Stomach (tissue), 9 donors: ENCODE measurements around the gene LAGE3. TPM values are rescaled to one million over a fixed set of nuclear protein-coding genes. Genes with fewer than 3 reads are reported as not detected.

Experiments used
- DNase-seq, 2 donors: peaks; one replicate each; pipeline versions ENCODE4 v3.0.0 to v3.0.0-alpha.2; 2013 to 2019
- H3K27ac ChIP-seq, 5 donors: fragments of 200-600 bp in 4 of 5; sonication (generic) in 4 of 5; one replicate each; pipeline ENCODE4 v1.5.1; 2013 to 2019; ENCODE audit warnings: mild to moderate bottlenecking in 1 of 5, moderate library complexity in 1 of 5
- H3K27me3 ChIP-seq, 3 donors: fragments of 200-600 bp; sonication (generic); one replicate each; pipeline ENCODE4 v1.5.1; 2017 to 2019; ENCODE audit warnings: mixed run types in 1 of 3
- H3K36me3 ChIP-seq, 4 donors: fragments of 200-600 bp; sonication (generic); 1 replicate in 3 of 4; 2 replicates in 1 of 4; pipeline ENCODE4 v1.5.1; 2016 to 2019
- H3K4me1 ChIP-seq, 4 donors: fragments of 200-600 bp; sonication (generic); one replicate each; pipeline ENCODE4 v1.5.1; 2016 to 2019
- H3K4me3 ChIP-seq, 4 donors: fragments of 200-600 bp; sonication (generic) in 3 of 4; one replicate each; pipeline ENCODE4 v1.5.1; 2016 to 2019; ENCODE audit warnings: mild to moderate bottlenecking in 1 of 4
- H3K9me3 ChIP-seq, 4 donors: fragments of 200-600 bp; sonication (generic); one replicate each; pipeline ENCODE4 v1.5.1; 2016 to 2019
- EP300 ChIP-seq: sonication (generic); formaldehyde crosslinking; IDR thresholded peaks from one replicate; pipeline ENCODE4 v1.6.1; 2017; ENCODE audit warnings: antibody characterized with exemption
- POLR2A ChIP-seq, 4 donors: fragments of 450-650 bp; IDR thresholded peaks; one replicate each; pipeline ENCODE4 v1.6.1; 2016; ENCODE audit warnings: antibody characterized with exemption in 4 of 4, control low read depth in 2 of 4, mild to moderate bottlenecking in 1 of 4, moderate library complexity in 1 of 4
- POLR2AphosphoS5 ChIP-seq, 3 donors: sonication (generic); formaldehyde crosslinking; IDR thresholded peaks; one replicate each; pipeline ENCODE4 v1.6.1; 2016; ENCODE audit warnings: antibody characterized with exemption in 3 of 3
- WGBS, 5 donors: extraction: QIAGEN DNeasy Blood & Tissue Kit in 3 of 5; methylation state at CpG; one replicate each; pipeline versions ENCODE4 v1.1.5 to v1.1.7; 2013 to 2018; 5-methylcytosine and 5-hydroxymethylcytosine counted together
- intact Hi-C: fragments of 100-400 bp; cut with DNase I; formaldehyde crosslinking; loops from one replicate; pipeline ENCODE4 v1.15.1; 2023; ENCODE audit warnings: low total_unique reads
- polyA plus RNA-seq, 3 donors: library from polyadenylated mRNA; stranded (reverse); fragments of 200-250 nt; gene quantifications; one replicate each; pipeline ENCODE4 v1.2.3, GENCODE V29; 2013
- total RNA-seq, 5 donors: library from RNA; depleted of rRNA; stranded (reverse); fragments of >200 nt; gene quantifications; one replicate each; pipeline versions ENCODE4 v1.1.0 to v1.2.3, GENCODE V29; 2014 to 2016
- TF ChIP-seq, protein P1 (sequence below), 7 experiments: fragments of 450-650 bp in 4 of 7; fragments of 200-600 bp in 3 of 7; sonication (generic) in 3 of 7; IDR thresholded peaks; one replicate each; pipeline ENCODE4 v1.5.1; 2016 to 2019; ENCODE audit warnings: antibody characterized with exemption in 7 of 7, control low read depth in 2 of 7, mild to moderate bottlenecking in 1 of 7
- donor health status: healthy with polysubstance abuse.
- donor health status: Bipolar disorder and iron deficiency.
- donor health status: healthy.

The LAGE3 gene
- total and polyA plus RNA-seq, 8 donors = 2.7 to 29.0 (median 8.4) TPM; not detected in 1

- 83 to 97% (median 85%) methylated on average over 5 to 24 of the region's 24 CpGs for WGBS, 5 donors
- no peak overlapping the region for H3K4me3 ChIP-seq
- H3K36me3 ChIP-seq = peaks cover 0 to 65% (median 55%) of the 10 kb centered on the region in 4 donors
- peaks cover 0 to 15% (median 5%) of the 10 kb centered on the region in 4 donors for H3K9me3 ChIP-seq
- no peaks in the 10 kb centered on the region for H3K27me3 ChIP-seq
- no peaks in the 10 kb centered on the region for H3K4me1 ChIP-seq
- no peak overlapping the region for H3K27ac ChIP-seq
- no peak for DNase-seq
- intact Hi-C loops = no loop called here
- no peak for TF ChIP-seq POLR2A (IDR thresholded peaks at IDR 0.05)
- no peak for TF ChIP-seq POLR2AphosphoS5 (IDR thresholded peaks at IDR 0.05)
- TF ChIP-seq EP300 = no peak
- TF ChIP-seq, protein P1, sequence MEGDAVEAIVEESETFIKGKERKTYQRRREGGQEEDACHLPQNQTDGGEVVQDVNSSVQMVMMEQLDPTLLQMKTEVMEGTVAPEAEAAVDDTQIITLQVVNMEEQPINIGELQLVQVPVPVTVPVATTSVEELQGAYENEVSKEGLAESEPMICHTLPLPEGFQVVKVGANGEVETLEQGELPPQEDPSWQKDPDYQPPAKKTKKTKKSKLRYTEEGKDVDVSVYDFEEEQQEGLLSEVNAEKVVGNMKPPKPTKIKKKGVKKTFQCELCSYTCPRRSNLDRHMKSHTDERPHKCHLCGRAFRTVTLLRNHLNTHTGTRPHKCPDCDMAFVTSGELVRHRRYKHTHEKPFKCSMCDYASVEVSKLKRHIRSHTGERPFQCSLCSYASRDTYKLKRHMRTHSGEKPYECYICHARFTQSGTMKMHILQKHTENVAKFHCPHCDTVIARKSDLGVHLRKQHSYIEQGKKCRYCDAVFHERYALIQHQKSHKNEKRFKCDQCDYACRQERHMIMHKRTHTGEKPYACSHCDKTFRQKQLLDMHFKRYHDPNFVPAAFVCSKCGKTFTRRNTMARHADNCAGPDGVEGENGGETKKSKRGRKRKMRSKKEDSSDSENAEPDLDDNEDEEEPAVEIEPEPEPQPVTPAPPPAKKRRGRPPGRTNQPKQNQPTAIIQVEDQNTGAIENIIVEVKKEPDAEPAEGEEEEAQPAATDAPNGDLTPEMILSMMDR (IDR thresholded peaks at IDR 0.05) = no peak
Measured at GRCh38 chrX:154507673-154508383, 28.7 kb upstream of the LAGE3 start.

DNA sequence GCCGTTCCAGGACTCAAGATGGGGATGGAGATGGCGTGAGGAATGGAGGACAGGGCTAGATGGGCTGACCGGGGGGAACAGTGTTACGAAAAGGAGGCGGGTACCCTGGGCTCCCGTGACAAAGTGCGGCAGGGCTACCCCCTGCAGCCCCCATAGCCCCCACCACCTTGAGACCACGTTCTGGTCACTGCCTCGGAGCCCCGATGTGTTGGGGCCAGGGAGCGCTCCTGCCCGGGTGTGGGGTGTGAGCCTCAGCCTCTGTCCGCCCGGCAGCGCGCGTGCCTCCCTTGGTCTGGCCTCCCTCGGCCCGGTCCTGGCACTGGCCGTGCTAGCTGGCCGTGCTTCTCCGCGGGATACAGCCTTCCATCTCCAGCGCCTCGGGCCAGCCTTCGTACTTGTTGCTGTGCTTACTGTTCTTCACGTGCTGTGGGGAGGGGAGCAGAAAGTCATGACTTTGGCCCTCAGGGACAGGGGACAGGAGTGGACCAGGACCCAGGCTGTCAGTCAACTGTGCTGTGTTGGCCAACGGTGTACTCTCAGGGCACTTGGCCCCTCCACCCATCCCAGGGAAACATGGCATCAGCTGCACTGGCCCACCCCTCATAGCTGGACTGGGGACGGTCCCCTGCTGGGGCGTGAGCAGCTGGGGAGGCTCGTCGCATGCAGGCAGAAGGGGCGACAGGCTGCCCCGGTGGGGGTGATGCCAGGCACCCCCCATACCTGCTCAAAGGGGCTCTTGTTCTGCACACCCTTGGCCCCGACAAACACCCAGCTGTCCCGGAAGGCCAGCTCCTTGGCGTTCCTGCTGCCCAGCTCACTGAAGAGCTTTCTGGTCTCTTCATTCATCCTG is 27.6 kb upstream of the LAGE3 start:
- no peak overlapping the region for H3K27ac ChIP-seq
- TF ChIP-seq, protein P1 (IDR thresholded peaks at IDR 0.05) = no peak
- TF ChIP-seq POLR2A (IDR thresholded peaks at IDR 0.05) = no peak
- DNase-seq = no peak
- intact Hi-C loops = no loop called here
- 91 to 94% (median 92%) methylated on average over 4 to 37 of the region's 37 CpGs for WGBS, 5 donors
- peaks cover 0 to 64% (median 53%) of the 10 kb centered on the region in 4 donors for H3K36me3 ChIP-seq
- H3K9me3 ChIP-seq = peaks cover 0 to 15% (median 5%) of the 10 kb centered on the region in 4 donors
- no peak overlapping the region for H3K4me3 ChIP-seq
- H3K4me1 ChIP-seq = no peaks in the 10 kb centered on the region
- no peaks in the 10 kb centered on the region for H3K27me3 ChIP-seq

DNA sequence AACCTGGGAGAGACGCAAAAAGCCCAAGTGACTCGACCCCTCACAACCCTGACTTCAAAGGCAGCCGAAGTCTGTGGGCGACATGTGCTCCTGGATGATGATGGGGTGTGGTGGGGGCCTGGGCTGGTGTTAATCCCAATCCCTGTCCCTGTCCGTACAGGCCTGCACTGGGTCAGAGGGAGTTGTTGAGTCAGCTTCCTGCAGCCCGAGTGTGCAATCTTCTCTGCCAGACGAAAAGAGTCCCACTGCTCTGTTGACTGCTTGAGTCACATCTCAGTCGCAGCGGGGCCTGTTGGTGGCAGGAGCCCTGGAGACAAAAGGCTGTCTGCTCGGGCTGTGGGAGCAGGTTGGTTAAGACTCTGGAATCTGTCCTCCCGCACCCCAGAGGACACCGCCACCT is 26.7 kb upstream of the LAGE3 start:
- no peaks in the 10 kb centered on the region for H3K27me3 ChIP-seq
- no peaks in the 10 kb centered on the region for H3K4me1 ChIP-seq
- no peak for DNase-seq
- no peak overlapping the region for H3K4me3 ChIP-seq
- intact Hi-C loops = no loop called here
- H3K27ac ChIP-seq = no peak overlapping the region
- H3K36me3 ChIP-seq = peaks cover 0 to 56% (median 47%) of the 10 kb centered on the region in 4 donors
- 73 to 91% (median 83%) methylated on average over 9 to 12 of the region's 12 CpGs for WGBS, 5 donors
- no peak for TF ChIP-seq POLR2A (IDR thresholded peaks at IDR 0.05)
- TF ChIP-seq EP300 = no peak
- TF ChIP-seq, protein P1 (IDR thresholded peaks at IDR 0.05) = no peak
- no peak for TF ChIP-seq POLR2AphosphoS5 (IDR thresholded peaks at IDR 0.05)
- peaks cover 0 to 15% (median 5%) of the 10 kb centered on the region in 4 donors for H3K9me3 ChIP-seq

GRCh38 chrX:154502989-154503388 is 23.9 kb upstream of the LAGE3 start:
- 83 to 91% (median 87%) methylated on average over 3 of the region's 3 CpGs for WGBS, 5 donors
- Histone ChIP-seq H3K27ac (no peak overlapping the region), H3K4me1 (no peaks in the 10 kb centered on the region), H3K27me3 (no peaks in the 10 kb centered on the region), H3K4me3 (no peak overlapping the region), H3K36me3 (peaks cover 0 to 32% (median 31%) of the 10 kb centered on the region in 4 donors), H3K9me3 (no peaks in the 10 kb centered on the region)
- TF ChIP-seq POLR2A (IDR thresholded peaks at IDR 0.05) = no peak
- no peak for TF ChIP-seq POLR2AphosphoS5 (IDR thresholded peaks at IDR 0.05)
- TF ChIP-seq EP300 = no peak
- TF ChIP-seq, protein P1 (IDR thresholded peaks at IDR 0.05) = no peak
- no peak for DNase-seq
- intact Hi-C loops = no loop called here
